SW 1271 (cell line): ENCODE data around the gene EPHA6.
A peak's percentile ranks its signal among the peaks of the same experiment; 100 is the strongest.

Source experiments
- DNase-seq, 2 experiments: peaks; one replicate each; lab custom pipeline; 2025; lab: John Stamatoyannopoulos, UW

Gene EPHA6

GRCh38 chr3:96813820-96814650, at the start of gene EPHA6:
EPHA6 (plus strand) TSS chr3:96814594.
- DNase-seq = peak; percentile 21 to 37

GRCh38 chr3:96776818-96777217, 37.6 kb upstream of the EPHA6 start:
- no peak for DNase-seq

DNA sequence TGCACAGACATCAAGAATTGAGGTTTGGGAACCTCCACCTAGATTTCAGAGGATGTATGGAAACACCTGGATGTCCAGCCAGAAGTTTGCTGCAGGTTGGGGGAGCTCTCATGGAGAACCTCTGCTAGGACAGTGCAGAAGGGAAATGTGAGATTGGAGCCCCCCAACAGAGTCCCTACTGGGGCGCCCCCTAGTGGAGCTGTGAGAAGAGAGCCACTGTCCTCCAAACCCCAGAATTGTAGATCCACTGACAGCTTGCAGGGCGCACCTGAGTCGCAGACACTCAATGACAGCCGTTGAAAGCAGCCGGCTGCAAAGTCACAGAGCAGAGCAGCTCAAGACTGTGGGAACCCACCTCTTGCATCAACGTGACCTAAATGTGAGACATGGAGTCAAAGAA, 34.6 kb upstream of the EPHA6 start:
- no peak for DNase-seq

- DNase-seq = no peak
Measured at GRCh38 chr3:96796101-96796500, 18.3 kb upstream of the EPHA6 start.

DNA sequence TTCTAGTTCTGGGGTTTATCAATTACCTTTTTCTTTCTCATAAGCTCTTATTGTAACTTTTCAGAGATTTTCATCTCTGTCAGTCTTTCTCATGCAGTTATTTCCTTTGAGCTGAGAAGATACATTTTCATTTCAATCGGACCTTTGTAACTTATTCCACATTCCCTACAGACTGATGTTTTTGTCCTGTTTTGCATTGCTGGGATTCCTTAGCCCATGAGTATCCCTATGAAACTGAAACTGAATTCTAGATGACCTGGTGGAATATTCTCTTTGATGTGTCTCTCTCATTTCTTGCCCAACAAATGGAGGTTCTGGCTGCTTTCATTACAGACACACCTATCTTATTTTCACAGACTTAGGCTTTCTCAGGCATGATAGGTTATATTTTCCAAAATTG, 10.5 kb upstream of the EPHA6 start:
- DNase-seq = no peak

GRCh38 chr3:96806341-96806740, 8.1 kb upstream of the EPHA6 start:
- DNase-seq = no peak

GRCh38 chr3:96813134-96813819, 1.1 kb upstream of the EPHA6 start:
- peak; percentile 12 to 81 for DNase-seq

GRCh38 chr3:96814651-96815567, 515 bp downstream of the EPHA6 start:
- DNase-seq = no peak

DNA sequence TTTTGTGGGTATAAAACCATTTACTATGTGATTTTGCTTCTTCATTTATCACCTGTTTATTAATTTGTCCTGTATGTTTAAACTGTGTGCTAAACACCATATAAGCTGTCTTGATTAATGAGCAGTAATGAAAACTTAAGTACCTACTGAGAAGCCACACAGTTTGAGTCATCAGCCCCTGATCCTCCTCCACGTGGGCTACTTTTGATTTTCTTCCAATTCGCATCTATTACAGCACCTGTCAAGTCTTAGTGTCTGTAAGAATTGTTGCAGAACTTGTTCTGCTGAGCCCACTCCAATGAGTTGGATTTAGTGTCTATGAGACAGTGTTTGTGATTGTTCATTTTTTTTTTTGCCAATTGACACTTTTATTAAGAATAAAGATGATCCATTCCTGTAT, 16.8 kb downstream of the EPHA6 start:
- no peak for DNase-seq

DNA sequence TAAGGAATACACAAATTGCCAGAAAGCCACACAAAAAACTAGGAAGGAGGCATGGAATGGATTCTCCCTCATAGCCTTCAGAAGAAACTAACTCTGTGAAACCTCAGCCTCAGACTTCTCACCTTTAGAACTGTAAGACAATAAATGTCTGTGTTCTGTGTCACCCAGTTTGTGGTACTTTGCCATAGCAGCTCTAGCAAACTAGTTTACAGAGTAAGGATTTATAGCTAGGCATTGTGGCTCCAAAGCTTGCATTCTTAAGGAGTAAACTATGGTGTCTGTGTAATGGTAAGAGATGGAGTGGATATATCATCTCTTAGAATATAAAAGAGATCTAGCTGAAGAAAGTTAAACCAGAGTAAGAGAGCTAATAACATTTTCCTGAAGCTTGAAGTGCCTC, 18.9 kb downstream of the EPHA6 start:
- no peak for DNase-seq

- no peak for DNase-seq
Measured at GRCh38 chr3:96836153-96836915, 21.9 kb downstream of the EPHA6 start.

GRCh38 chr3:96843505-96844203, 29.3 kb downstream of the EPHA6 start:
- DNase-seq = no peak

DNA sequence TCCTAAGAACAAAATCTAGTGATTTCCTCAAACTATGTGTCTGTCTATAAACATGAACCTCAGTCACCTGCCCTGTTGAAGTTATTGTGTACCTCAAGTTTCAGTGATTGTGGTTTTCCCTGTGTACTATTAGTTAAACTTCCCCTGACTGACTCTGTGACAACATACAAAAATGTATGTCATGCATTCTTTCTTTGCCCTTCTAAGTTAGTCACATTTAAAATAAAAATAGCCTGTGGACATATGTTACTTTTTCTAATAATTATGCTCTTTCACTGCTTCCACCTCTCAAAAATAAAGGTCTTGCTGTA, 29.8 kb downstream of the EPHA6 start:
- no peak for DNase-seq

GRCh38 chr3:96852849-96853248, 38.5 kb downstream of the EPHA6 start:
- DNase-seq = no peak

DNA sequence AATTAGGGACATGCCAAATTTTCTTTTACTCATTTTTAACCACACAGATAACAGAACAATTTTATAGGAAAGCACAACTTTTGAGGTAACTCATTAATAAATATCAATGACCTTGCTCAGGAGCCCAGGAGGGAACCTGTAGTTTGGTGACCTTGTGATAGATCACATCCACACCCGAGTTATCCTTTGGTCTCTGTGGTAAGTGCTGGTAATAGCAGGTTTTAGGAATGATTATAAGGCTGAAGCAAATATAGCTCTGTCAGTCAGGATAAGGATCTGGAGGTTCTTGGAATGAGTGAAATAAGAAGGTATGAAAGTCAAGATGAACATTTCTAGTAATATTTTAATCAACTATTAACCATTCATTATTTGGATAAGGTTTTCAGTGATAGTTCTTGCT, 46.5 kb downstream of the EPHA6 start:
- DNase-seq = no peak

GRCh38 chr3:96863129-96863740, 48.8 kb downstream of the EPHA6 start:
- peak; percentile 2 to 45 for DNase-seq

DNA sequence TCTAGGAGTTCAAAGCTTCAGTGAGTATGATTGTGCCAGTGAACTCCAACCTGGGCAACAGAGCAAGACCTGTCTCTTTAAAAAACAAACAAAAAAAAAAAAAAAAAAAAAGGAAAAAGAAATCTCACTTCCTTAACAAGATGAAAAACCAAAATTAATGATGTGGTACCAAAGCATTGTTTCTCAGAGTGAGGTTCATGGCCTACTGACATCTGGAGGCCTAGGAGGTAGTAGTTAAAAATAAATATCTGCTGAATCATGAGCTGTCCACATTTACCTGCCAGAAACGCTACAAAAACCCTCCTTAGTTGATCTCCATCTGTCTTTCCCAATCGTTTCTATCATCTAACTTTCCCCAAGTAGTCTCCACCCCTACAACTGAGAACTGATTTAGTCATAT, 51.2 kb downstream of the EPHA6 start:
- no peak for DNase-seq

- DNase-seq = no peak
Measured at GRCh38 chr3:96869316-96869715, 54.9 kb downstream of the EPHA6 start.

DNA sequence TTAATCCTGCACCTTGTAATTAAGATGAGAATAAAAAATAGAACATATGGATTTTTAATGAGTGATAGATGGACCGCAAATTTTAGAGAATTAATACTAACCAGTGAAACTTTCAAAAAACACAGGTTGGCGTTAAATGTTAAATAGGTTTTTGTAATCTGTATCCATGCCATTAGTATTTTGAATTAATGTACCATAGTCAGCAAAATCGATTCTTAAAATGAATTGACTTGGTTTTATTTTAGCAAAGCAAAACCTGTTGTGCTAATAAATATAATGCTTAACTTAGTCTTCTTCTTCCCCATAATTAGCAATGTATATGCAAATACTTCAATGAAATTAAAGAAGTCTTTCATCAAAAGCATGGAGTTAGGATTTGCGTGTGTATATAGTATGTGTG, 63.1 kb downstream of the EPHA6 start:
- DNase-seq = no peak

- DNase-seq = no peak
Measured at GRCh38 chr3:96900031-96900430, 85.6 kb downstream of the EPHA6 start.

DNA sequence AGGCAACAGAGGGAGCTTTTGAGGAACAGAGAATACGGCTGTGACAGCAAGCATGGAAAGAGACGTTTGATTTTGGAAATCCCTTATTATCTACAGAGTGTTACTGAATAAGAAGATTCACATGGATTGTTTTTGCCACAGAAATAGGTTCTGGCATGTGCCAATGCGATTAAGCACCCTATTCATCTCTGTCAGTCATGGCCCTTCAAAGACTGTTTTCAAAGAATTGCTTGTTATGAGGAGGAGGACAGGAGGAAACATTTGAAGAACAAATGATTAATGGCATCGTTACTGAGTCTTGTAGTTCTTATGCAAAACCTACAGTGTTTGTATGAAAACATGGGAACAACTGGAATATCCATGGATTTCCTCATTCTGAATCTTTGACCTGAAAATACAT, 86.2 kb downstream of the EPHA6 start:
- no peak for DNase-seq
